ENCODE data around the gene ADAMTS1.

Gene ADAMTS1

GRCh38 chr21:26845066-26845758 is at the start of gene ADAMTS1:
Gene ADAMTS1, minus strand, starts transcription at chr21:26845409. Its CDS starts 455 bp downstream, at chr21:26844954.
- DNase-seq (ENCODE audit: insufficient read length, low spot score) (peak; percentile 28), FAIRE-seq (no peak)
- peak; percentile 9 for TF ChIP-seq CTCF (IDR thresholded peaks at IDR 0.05; ENCODE audit: insufficient read depth, missing control alignments)

GRCh38 chr21:26892151-26892550 is 46.9 kb upstream of the ADAMTS1 start:
- DNase-seq (ENCODE audit: insufficient read length, low spot score), result no peak
- TF ChIP-seq CTCF (IDR thresholded peaks at IDR 0.05; ENCODE audit: insufficient read depth, missing control alignments), result no peak
- no peak for FAIRE-seq

- FAIRE-seq (no peak), DNase-seq (ENCODE audit: insufficient read length, low spot score) (no peak)
- no peak for TF ChIP-seq CTCF (IDR thresholded peaks at IDR 0.05; ENCODE audit: insufficient read depth, missing control alignments)
Measured at GRCh38 chr21:26888931-26889330, 43.7 kb upstream of the ADAMTS1 start.

- DNase-seq (ENCODE audit: insufficient read length, low spot score) (no peak), FAIRE-seq (no peak)
- no peak for TF ChIP-seq CTCF (IDR thresholded peaks at IDR 0.05; ENCODE audit: insufficient read depth, missing control alignments)
Measured at GRCh38 chr21:26888256-26888655, 43.0 kb upstream of the ADAMTS1 start.

GRCh38 chr21:26887251-26887650 is 42.0 kb upstream of the ADAMTS1 start:
- no peak for FAIRE-seq
- no peak for TF ChIP-seq CTCF (IDR thresholded peaks at IDR 0.05; ENCODE audit: insufficient read depth, missing control alignments)
- no peak for DNase-seq (ENCODE audit: insufficient read length, low spot score)

- no peak for TF ChIP-seq CTCF (IDR thresholded peaks at IDR 0.05; ENCODE audit: insufficient read depth, missing control alignments)
- FAIRE-seq, result no peak
Measured at GRCh38 chr21:26884436-26884835, 39.2 kb upstream of the ADAMTS1 start.

GRCh38 chr21:26883768-26884167 is 38.6 kb upstream of the ADAMTS1 start:
- no peak for DNase-seq (ENCODE audit: insufficient read length, low spot score)
- TF ChIP-seq CTCF (IDR thresholded peaks at IDR 0.05; ENCODE audit: insufficient read depth, missing control alignments), result no peak
- FAIRE-seq, result no peak

More at GRCh38 chr21:26884436-26884835, 39.2 kb upstream of the ADAMTS1 start:
- DNase-seq (ENCODE audit: insufficient read length, low spot score), result no peak

Data from D721Med (cell line).